ENCODE results near the gene PANK3.

The PANK3 gene

GRCh38 chr5:168529374-168530234 is 49.6 kb downstream of the PANK3 start:
- Histone ChIP-seq H3K4me3 (ENCODE audit: low read length) (no peak overlapping the region), H3K27me3 (replicated peaks; ENCODE audit: insufficient read depth, low read length) (no peaks in the 10 kb centered on the region), H3K9ac (ENCODE audit: low read length) (no peak overlapping the region), H2AFZ (ENCODE audit: low read length) (no peak overlapping the region), H3K4me1 (ENCODE audit: low read length) (no peaks in the 10 kb centered on the region), H3F3A (ENCODE audit: insufficient read depth, low read length) (no peaks in the 10 kb centered on the region), H3K27ac (ENCODE audit: low read length) (no peak overlapping the region), H3K36me3 (replicated peaks; ENCODE audit: insufficient read depth, low read length) (no peaks in the 10 kb centered on the region), H3K9me3 (replicated peaks; ENCODE audit: insufficient read depth, low read length) (no peaks in the 10 kb centered on the region), H4K20me1 (ENCODE audit: insufficient read depth, low read length) (no peaks in the 10 kb centered on the region), H3K9me2 (replicated peaks; ENCODE audit: insufficient read depth, low read length) (no peaks in the 10 kb centered on the region), H3K4me2 (ENCODE audit: low read depth, low read length) (no peak overlapping the region), H3K79me2 (ENCODE audit: low read length) (no peaks in the 10 kb centered on the region)
- no peak for TF ChIP-seq EZH2phosphoT487 (IDR thresholded peaks at IDR 0.05; ENCODE audit: low read length)
- no peak for DNase-seq

GRCh38 chr5:168528521-168529373 is 50.4 kb downstream of the PANK3 start, which contains the start of gene FBLL1:
Gene FBLL1, plus strand, starts transcription at chr5:168529305. Its CDS starts 200 bp downstream, at chr5:168529505.
- Histone ChIP-seq H3K9me3 (replicated peaks; ENCODE audit: insufficient read depth, low read length) (no peaks in the 10 kb centered on the region), H4K20me1 (ENCODE audit: insufficient read depth, low read length) (no peaks in the 10 kb centered on the region), H3K9ac (ENCODE audit: low read length) (no peak within 1 kb of the TSS), H3K27ac (ENCODE audit: low read length) (no peak within 1 kb of the TSS), H3F3A (ENCODE audit: insufficient read depth, low read length) (no peaks in the 10 kb centered on the region), H3K27me3 (replicated peaks; ENCODE audit: insufficient read depth, low read length) (no peaks in the 10 kb centered on the region), H2AFZ (ENCODE audit: low read length) (no peak within 1 kb of the TSS), H3K36me3 (replicated peaks; ENCODE audit: insufficient read depth, low read length) (no peaks in the 10 kb centered on the region), H3K4me2 (ENCODE audit: low read depth, low read length) (no peak within 1 kb of the TSS), H3K4me1 (ENCODE audit: low read length) (no peaks in the 10 kb centered on the region), H3K9me2 (replicated peaks; ENCODE audit: insufficient read depth, low read length) (no peaks in the 10 kb centered on the region), H3K4me3 (ENCODE audit: low read length) (no peak within 1 kb of the TSS), H3K79me2 (ENCODE audit: low read length) (no peaks in the 10 kb centered on the region)
- DNase-seq, result no peak
- no peak for TF ChIP-seq EZH2 (optimal IDR thresholded peaks at IDR 0.05; ENCODE audit: low read depth, low read length)
- no peak for TF ChIP-seq CTCF (IDR thresholded peaks at IDR 0.05; ENCODE audit: low read length)

GRCh38 chr5:168527756-168528295 is 51.3 kb downstream of the PANK3 start:
- H3K36me3 ChIP-seq (replicated peaks; ENCODE audit: insufficient read depth, low read length), result no peaks in the 10 kb centered on the region
- no peak for DNase-seq
- H3F3A ChIP-seq (ENCODE audit: insufficient read depth, low read length), result no peaks in the 10 kb centered on the region
- no peaks in the 10 kb centered on the region for H3K27me3 ChIP-seq (replicated peaks; ENCODE audit: insufficient read depth, low read length)
- H3K4me3 ChIP-seq (ENCODE audit: low read length), result no peak overlapping the region
- no peaks in the 10 kb centered on the region for H3K9me3 ChIP-seq (replicated peaks; ENCODE audit: insufficient read depth, low read length)
- H3K9ac ChIP-seq (ENCODE audit: low read length), result no peak overlapping the region
- H3K27ac ChIP-seq (ENCODE audit: low read length), result no peak overlapping the region
- no peak overlapping the region for H3K4me2 ChIP-seq (ENCODE audit: low read depth, low read length)
- H2AFZ ChIP-seq (ENCODE audit: low read length), result no peak overlapping the region
- H4K20me1 ChIP-seq (ENCODE audit: insufficient read depth, low read length), result no peaks in the 10 kb centered on the region
- H3K4me1 ChIP-seq (ENCODE audit: low read length), result no peaks in the 10 kb centered on the region
- no peaks in the 10 kb centered on the region for H3K9me2 ChIP-seq (replicated peaks; ENCODE audit: insufficient read depth, low read length)
- no peak for TF ChIP-seq EZH2 (optimal IDR thresholded peaks at IDR 0.05; ENCODE audit: low read depth, low read length)
- no peak for TF ChIP-seq CTCF (IDR thresholded peaks at IDR 0.05; ENCODE audit: low read length)
- TF ChIP-seq EZH2phosphoT487 (IDR thresholded peaks at IDR 0.05; ENCODE audit: low read length), result no peak
- no peaks in the 10 kb centered on the region for H3K79me2 ChIP-seq (ENCODE audit: low read length)

Data from MM.1S (cell line).